HUES48 (cell line): ENCODE results near the gene CWC15.
"Not testable (repeated sequence)": the region's sequence is repeated elsewhere in the genome, so short reads cannot be mapped to it uniquely, and the experiment has no call there.

Experiments used
- H3K27ac ChIP-seq: one replicate; pipeline ENCODE4 v1.7.0; 2013; ENCODE audit warnings: low read depth, low read length, inconsistent platforms
- H3K27me3 ChIP-seq: 2 replicates; pipeline ENCODE4 v1.6.1; 2013; ENCODE audit warnings: mild to moderate bottlenecking, low read length; ENCODE audit not compliant: control insufficient read depth, insufficient read depth
- H3K36me3 ChIP-seq: 2 replicates; pipeline ENCODE4 v1.6.1; 2013; ENCODE audit warnings: low read length; ENCODE audit not compliant: control insufficient read depth, insufficient read depth
- H3K4me1 ChIP-seq: 2 replicates; pipeline ENCODE4 v1.6.1; 2013; ENCODE audit warnings: mild to moderate bottlenecking, low read length; ENCODE audit not compliant: control insufficient read depth, insufficient read depth
- H3K4me3 ChIP-seq: 2 replicates; pipeline ENCODE4 v1.5.1; 2013; ENCODE audit warnings: mild to moderate bottlenecking, low read depth, low read length
- H3K9ac ChIP-seq: 2 replicates; pipeline ENCODE4 v1.6.1; 2013; ENCODE audit warnings: mild to moderate bottlenecking, low read depth, low read length, moderate library complexity
- H3K9me3 ChIP-seq: 2 replicates; pipeline ENCODE4 v1.6.1; 2013; ENCODE audit warnings: low read length; ENCODE audit not compliant: control insufficient read depth, insufficient read depth

The CWC15 gene

DNA sequence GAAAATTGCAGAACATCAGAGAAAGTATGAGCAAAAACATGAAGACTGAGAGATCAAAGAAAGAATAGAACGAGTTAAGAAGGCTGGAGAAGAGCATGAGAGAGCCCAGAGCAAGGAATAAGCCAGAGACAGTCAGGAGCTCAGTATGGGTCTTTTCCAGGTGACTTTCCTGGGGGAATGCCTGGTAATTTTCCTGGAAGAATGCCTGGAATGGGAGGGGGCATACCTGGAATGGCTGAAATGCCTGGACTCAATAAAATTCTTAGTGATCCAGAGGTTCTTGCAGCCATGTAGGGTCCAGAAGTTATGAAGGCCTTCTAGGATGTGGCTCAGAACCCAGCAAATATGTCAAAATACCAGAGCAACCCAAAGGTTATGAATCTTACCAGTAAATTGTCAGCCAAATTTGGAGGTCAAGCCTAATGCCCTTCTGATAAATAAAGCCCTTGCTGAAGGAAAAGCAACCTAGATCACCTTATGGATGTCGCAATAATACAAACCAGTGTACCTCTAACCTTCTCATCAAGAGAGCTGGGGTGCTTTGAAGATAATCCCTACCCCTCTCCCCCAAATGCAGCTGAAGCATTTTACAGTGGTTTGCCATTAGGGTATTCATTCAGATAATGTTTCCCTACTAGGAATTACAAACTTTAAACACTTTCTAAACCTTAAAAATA is 59.5 kb downstream of the CWC15 start:
- not testable (repeated sequence) for H3K36me3 ChIP-seq, H3K27ac ChIP-seq, H3K9ac ChIP-seq, H3K27me3 ChIP-seq, H3K9me3 ChIP-seq, H3K4me1 ChIP-seq, H3K4me3 ChIP-seq

DNA sequence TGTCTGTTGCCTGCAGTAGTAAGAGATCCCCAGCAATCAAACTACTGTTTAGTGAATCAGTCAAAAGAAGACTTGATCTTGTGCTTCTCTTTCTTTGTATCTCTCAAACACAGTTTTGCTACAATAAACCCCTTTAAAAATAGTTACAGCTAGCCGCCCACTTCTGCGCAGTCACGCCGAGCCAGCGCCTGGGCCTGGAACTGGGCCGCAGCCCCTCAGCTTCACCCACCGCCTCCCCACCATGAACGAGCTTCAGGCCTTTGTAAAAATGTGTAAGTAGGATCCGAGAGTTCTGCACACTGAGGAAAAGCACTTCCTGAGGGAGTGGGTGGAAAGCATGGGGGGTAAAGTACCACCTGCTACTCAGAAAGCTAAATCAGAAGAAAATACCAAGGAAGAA is 60.5 kb downstream of the CWC15 start:
- H3K9ac ChIP-seq = no peak overlapping the region
- no peaks in the 10 kb centered on the region for H3K9me3 ChIP-seq
- H3K4me3 ChIP-seq = no peak overlapping the region
- no peaks in the 10 kb centered on the region for H3K4me1 ChIP-seq
- H3K27ac ChIP-seq = no peak overlapping the region
- no peaks in the 10 kb centered on the region for H3K36me3 ChIP-seq
- H3K27me3 ChIP-seq = no peaks in the 10 kb centered on the region
